HG02642 (cell line): ENCODE measurements around the gene VPS16.
"Not testable (repeated sequence)": the region's sequence is repeated elsewhere in the genome, so short reads cannot be mapped to it uniquely, and the experiment has no call there.

ENCODE experiments used
- ATAC-seq: cut with Tn5 transposase; IDR thresholded peaks from one replicate; pipeline ENCODE4 v1.9.1; 2021; ENCODE audit warnings: mild to moderate bottlenecking; ENCODE audit not compliant: unreplicated experiment, poor library complexity

The VPS16 gene

GRCh38 chr20:2806351-2806701, 34.2 kb upstream of the VPS16 start:
- ATAC-seq = no peak

GRCh38 chr20:2807019-2807418, 33.5 kb upstream of the VPS16 start:
- ATAC-seq = no peak

- not testable (repeated sequence) for ATAC-seq
Observed at GRCh38 chr20:2807929-2808328, 32.6 kb upstream of the VPS16 start.

- no peak for ATAC-seq
Observed at GRCh38 chr20:2809690-2810089, 30.9 kb upstream of the VPS16 start.

GRCh38 chr20:2812189-2812588, 28.4 kb upstream of the VPS16 start:
- no peak for ATAC-seq

- no peak for ATAC-seq
Observed at GRCh38 chr20:2814076-2814475, 26.5 kb upstream of the VPS16 start.

- ATAC-seq = no peak
Observed at GRCh38 chr20:2814587-2815051, 25.9 kb upstream of the VPS16 start, which contains the start of gene C20orf141. C20orf141 (plus strand) TSS chr20:2814987; CDS start chr20:2815185, 198 bp downstream.

GRCh38 chr20:2815242-2815900, 25.2 kb upstream of the VPS16 start:
- ATAC-seq = no peak

GRCh38 chr20:2816030-2816582, 24.4 kb upstream of the VPS16 start, which contains the start of gene TMEM239:
TMEM239 (plus strand) TSS chr20:2816364; CDS start chr20:2816555, 191 bp downstream.
- no peak for ATAC-seq

- ATAC-seq = no peak
Observed at GRCh38 chr20:2816583-2817340, 23.8 kb upstream of the VPS16 start.

GRCh38 chr20:2817341-2817726, 23.2 kb upstream of the VPS16 start:
- no peak for ATAC-seq

GRCh38 chr20:2817891-2818595, 22.5 kb upstream of the VPS16 start:
- ATAC-seq = no peak

GRCh38 chr20:2820084-2820895, 20.3 kb upstream of the VPS16 start:
- no peak for ATAC-seq

- no peak for ATAC-seq
Observed at GRCh38 chr20:2820896-2821869, 19.4 kb upstream of the VPS16 start.

GRCh38 chr20:2822073-2822472, 18.5 kb upstream of the VPS16 start:
- no peak for ATAC-seq

GRCh38 chr20:2825761-2826160, 14.8 kb upstream of the VPS16 start:
- ATAC-seq = no peak

GRCh38 chr20:2826655-2827054, 13.9 kb upstream of the VPS16 start:
- ATAC-seq = no peak

GRCh38 chr20:2829376-2829775, 11.2 kb upstream of the VPS16 start:
- ATAC-seq = no peak

GRCh38 chr20:2831206-2831605, 9.3 kb upstream of the VPS16 start:
- not testable (repeated sequence) for ATAC-seq
